Activated B cell treated with CpG ODN at 0.5 μM for 24 hours (primary cell): ENCODE measurements around the gene PXYLP1. TPM values are rescaled to one million over a fixed set of nuclear protein-coding genes. Genes with fewer than 3 reads are reported as not detected.

Experiments used
- ATAC-seq: fragments of 200-7000 bp; cut with Tn5 transposase; one replicate; pipeline ENCODE4 v1.10.0; 2021; ENCODE audit warnings: low read depth, mild to moderate bottlenecking, moderate library complexity
- CTCF ChIA-PET: fragments of 350-600 bp; sonication (Branson Sonifier 250); formaldehyde crosslinking; loops from one replicate; lab custom pipeline; 2021; ENCODE audit warnings: antibody characterized with exemption; lab: Charles Lee
- POLR2A ChIA-PET: fragments of 350-600 bp; sonication (Branson Sonifier 250); formaldehyde crosslinking; loops from one replicate; lab custom pipeline; 2021; ENCODE audit warnings: antibody characterized with exemption; lab: Charles Lee
- DNase-seq: peaks from one replicate; pipeline ENCODE4 v3.0.0; 2022
- H3K27ac Mint-ChIP-seq: one replicate; pipeline ENCODE4 v1.8.0; 2020; ENCODE audit warnings: mixed read lengths
- H3K27me3 Mint-ChIP-seq: one replicate; pipeline ENCODE4 v1.8.0; 2021; ENCODE audit warnings: mixed read lengths
- H3K36me3 Mint-ChIP-seq: one replicate; pipeline ENCODE4 v1.8.0; 2021; ENCODE audit warnings: low read depth, mixed read lengths
- H3K4me1 Mint-ChIP-seq: one replicate; pipeline ENCODE4 v1.8.0; 2021; ENCODE audit warnings: mixed read lengths
- H3K4me3 Mint-ChIP-seq: one replicate; pipeline ENCODE4 v1.8.0; 2020; ENCODE audit warnings: mild to moderate bottlenecking, mixed read lengths
- H3K9me3 Mint-ChIP-seq: one replicate; pipeline ENCODE4 v1.8.0; 2020; ENCODE audit warnings: mixed read lengths
- intact Hi-C: fragments of 100-400 bp; cut with micrococcal nuclease; formaldehyde crosslinking; loops from one replicate; pipeline ENCODE4 v1.15.1; 2024
- total RNA-seq: library from RNA; stranded (reverse); gene quantifications from 2 replicates; pipeline ENCODE4 v1.2.3, GENCODE V29; 2022
- TF ChIP-seq, protein P1 (sequence below): fragments of 200-600 bp; IDR thresholded peaks from one replicate; pipeline ENCODE4 v1.8.0; 2022; ENCODE audit warnings: antibody characterized with exemption, mild to moderate bottlenecking

Gene PXYLP1
- total RNA-seq, 1 donor from 2014 or later = 2.7 TPM

DNA sequence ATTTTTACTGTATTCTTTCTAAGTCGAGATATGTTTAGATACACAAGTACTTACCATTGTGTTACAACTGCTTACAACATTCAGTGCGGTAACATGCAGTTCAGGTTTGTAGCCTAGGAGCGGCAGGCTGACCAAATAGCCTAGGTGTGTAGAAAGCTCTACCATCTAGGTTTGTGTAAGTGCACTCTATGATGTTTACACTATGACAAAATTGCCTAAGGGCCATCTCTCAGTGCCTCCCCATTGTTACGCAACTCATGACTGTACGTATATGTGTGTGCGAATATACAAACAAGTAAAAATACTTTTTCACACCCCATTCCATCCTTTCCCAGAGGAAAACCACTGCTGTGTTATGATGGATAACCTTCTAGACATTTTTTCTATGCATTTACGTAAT, 44.3 kb downstream of the PXYLP1 start:
- Mint-ChIP-seq H3K9me3 (no peaks in the 10 kb centered on the region), H3K4me1 (no peaks in the 10 kb centered on the region), H3K4me3 (no peak overlapping the region), H3K27me3 (no peaks in the 10 kb centered on the region), H3K27ac (no peak overlapping the region), H3K36me3 (no peaks in the 10 kb centered on the region)
- ATAC-seq = no peak
- POLR2A ChIA-PET = no interaction called here
- intact Hi-C loops = no loop called here
- no peak for DNase-seq
- TF ChIP-seq, protein P1, sequence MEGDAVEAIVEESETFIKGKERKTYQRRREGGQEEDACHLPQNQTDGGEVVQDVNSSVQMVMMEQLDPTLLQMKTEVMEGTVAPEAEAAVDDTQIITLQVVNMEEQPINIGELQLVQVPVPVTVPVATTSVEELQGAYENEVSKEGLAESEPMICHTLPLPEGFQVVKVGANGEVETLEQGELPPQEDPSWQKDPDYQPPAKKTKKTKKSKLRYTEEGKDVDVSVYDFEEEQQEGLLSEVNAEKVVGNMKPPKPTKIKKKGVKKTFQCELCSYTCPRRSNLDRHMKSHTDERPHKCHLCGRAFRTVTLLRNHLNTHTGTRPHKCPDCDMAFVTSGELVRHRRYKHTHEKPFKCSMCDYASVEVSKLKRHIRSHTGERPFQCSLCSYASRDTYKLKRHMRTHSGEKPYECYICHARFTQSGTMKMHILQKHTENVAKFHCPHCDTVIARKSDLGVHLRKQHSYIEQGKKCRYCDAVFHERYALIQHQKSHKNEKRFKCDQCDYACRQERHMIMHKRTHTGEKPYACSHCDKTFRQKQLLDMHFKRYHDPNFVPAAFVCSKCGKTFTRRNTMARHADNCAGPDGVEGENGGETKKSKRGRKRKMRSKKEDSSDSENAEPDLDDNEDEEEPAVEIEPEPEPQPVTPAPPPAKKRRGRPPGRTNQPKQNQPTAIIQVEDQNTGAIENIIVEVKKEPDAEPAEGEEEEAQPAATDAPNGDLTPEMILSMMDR = no peak
- CTCF ChIA-PET = no interaction called here

DNA sequence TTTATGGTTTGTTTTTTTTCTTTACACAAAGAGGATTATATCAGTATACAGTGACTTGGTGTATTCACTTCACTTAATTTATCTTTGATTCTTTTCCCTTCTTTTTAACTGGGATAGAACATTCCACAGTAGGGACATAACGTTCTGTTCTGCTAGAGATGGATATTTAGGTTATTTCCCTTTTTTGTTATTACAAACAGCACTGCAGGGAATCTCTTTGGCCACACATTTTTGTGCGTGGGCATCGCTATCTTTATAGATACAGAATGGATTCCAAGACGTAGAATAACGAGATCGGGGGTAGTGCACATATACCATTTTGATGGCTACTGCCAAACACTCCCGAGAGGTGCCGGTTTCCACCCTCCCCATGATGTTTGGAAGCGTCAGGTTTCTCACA, 44.8 kb downstream of the PXYLP1 start:
- intact Hi-C loops = no loop called here
- ChIA-PET POLR2A (no interaction called here), CTCF (interaction anchor here (1.5 kb wide), 1 partner anchor 45 kb away, joined by 6 read pairs; the partner anchor contains the start of gene PXYLP1)
- Mint-ChIP-seq H3K27me3 (no peaks in the 10 kb centered on the region), H3K9me3 (no peaks in the 10 kb centered on the region), H3K27ac (no peak overlapping the region), H3K4me3 (no peak overlapping the region), H3K4me1 (no peaks in the 10 kb centered on the region), H3K36me3 (no peaks in the 10 kb centered on the region)
- ATAC-seq = no peak
- DNase-seq = no peak
- TF ChIP-seq, protein P1 = no peak

DNA sequence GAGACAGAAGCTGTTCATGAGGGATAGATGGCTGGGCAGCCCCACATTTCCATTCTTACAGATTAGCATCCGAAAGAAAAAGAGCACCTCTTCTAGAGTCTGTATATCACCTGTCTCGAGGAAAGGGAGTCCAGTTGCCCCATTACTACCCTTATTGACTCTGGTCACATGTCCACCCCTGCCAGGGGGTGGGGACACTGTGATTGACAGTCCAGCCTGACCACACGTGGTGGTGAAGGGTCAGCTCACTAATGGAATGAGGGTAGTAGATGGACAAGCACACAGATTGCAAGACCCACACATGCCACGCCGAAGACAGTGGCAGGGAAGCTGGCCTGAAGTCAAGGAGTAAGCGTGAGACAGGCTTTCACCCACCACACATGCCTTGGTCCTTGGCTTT, 45.8 kb downstream of the PXYLP1 start:
- H3K27me3 Mint-ChIP-seq = no peaks in the 10 kb centered on the region
- no peak overlapping the region for H3K27ac Mint-ChIP-seq
- ChIA-PET POLR2A (no interaction called here), CTCF (interaction anchor here (1.1 to 1.5 kb wide), 2 partner anchors 11 to 46 kb away, joined by 3 to 6 read pairs; partner anchors contain the start of gene PXYLP1)
- TF ChIP-seq, protein P1 = no peak
- H3K9me3 Mint-ChIP-seq = no peaks in the 10 kb centered on the region
- no peak for DNase-seq
- no peak overlapping the region for H3K4me3 Mint-ChIP-seq
- intact Hi-C loops = no loop called here
- ATAC-seq = no peak
- H3K4me1 Mint-ChIP-seq = no peaks in the 10 kb centered on the region
- no peaks in the 10 kb centered on the region for H3K36me3 Mint-ChIP-seq

DNA sequence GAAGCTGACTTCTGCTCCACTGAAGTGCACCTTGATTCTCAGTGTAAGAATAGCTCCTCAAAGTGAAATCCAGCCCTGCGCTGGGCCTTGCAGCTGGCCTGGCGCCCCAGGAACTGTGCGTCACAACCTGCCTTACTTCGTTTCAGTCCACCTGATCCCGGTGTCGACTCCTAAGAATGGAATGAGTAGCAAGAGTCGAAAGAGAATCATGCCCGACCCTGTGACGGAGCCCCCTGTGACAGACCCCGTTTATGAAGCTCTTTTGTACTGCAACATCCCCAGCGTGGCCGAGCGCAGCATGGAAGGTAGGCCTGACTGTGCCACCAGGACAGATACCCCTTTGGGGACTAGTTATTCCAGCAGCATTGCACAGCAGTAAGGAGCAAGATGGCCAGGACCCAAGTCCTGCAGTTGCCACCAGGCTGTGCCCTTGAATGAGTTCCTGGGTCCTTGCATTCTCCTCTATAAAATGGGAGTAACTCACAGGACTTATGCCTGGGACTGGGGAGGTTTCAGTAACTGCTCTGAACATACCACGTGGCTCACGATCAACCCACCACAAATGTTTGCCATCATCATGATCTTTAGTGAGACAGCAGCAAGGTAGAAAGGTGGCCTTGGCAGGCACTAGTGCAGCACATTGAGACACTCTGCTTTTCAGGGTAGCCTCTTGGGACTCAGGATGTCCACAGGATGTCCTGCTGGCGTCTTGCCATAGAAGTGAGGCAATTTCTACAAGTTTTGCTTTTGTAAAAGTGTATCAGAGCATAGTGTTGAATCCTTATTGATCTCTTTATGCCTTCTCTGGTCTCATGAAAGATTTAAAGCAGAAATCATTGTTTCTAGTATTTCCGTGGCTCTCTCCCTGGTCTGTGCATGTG, 46.8 kb downstream of the PXYLP1 start:
- H3K36me3 Mint-ChIP-seq = no peaks in the 10 kb centered on the region
- intact Hi-C loops = loop anchor here (1.0 kb wide), 1 partner anchor 47 kb away; the partner anchor contains the start of gene PXYLP1
- ATAC-seq = no peak
- TF ChIP-seq, protein P1 = no peak
- no peak overlapping the region for H3K4me3 Mint-ChIP-seq
- H3K4me1 Mint-ChIP-seq = no peaks in the 10 kb centered on the region
- H3K9me3 Mint-ChIP-seq = no peaks in the 10 kb centered on the region
- ChIA-PET CTCF (interaction anchor here (1.1 to 1.5 kb wide), 4 partner anchors 12 to 171 kb away, joined by 3 to 6 read pairs (median 4); partner anchors contain the start of gene PXYLP1), POLR2A (interaction anchor here (1.0 kb wide), 1 partner anchor 47 kb away, joined by 4 read pairs; the partner anchor contains the start of gene PXYLP1)
- DNase-seq = no peak
- no peak overlapping the region for H3K27ac Mint-ChIP-seq
- no peaks in the 10 kb centered on the region for H3K27me3 Mint-ChIP-seq
